Measurements from ENCODE around the gene NEDD4. TPM values are rescaled to one million over a fixed set of nuclear protein-coding genes. Genes with fewer than 3 reads are reported as not detected.

The NEDD4 gene
- total RNA-seq = 10 to 100 TPM; 10.2 to 22.0 TPM
- polyA plus RNA-seq = 1 to 10 TPM; 3.5 to 5.2 TPM
- long read RNA-seq, donor 1, full-length matches to known transcripts = 2 of 2 reads
- long read RNA-seq, donor 1, partial matches to known transcripts = 0 of 2 reads
- long read RNA-seq, donor 1, other reads (novel, unspliced or antisense) = 0 of 2 reads
- long read RNA-seq, donor 2 = 0 reads
- long read RNA-seq, donor 3 = 0 reads
- long read RNA-seq, donor 4 = 0 reads
- long read RNA-seq, donor 5 = 0 reads

DNA sequence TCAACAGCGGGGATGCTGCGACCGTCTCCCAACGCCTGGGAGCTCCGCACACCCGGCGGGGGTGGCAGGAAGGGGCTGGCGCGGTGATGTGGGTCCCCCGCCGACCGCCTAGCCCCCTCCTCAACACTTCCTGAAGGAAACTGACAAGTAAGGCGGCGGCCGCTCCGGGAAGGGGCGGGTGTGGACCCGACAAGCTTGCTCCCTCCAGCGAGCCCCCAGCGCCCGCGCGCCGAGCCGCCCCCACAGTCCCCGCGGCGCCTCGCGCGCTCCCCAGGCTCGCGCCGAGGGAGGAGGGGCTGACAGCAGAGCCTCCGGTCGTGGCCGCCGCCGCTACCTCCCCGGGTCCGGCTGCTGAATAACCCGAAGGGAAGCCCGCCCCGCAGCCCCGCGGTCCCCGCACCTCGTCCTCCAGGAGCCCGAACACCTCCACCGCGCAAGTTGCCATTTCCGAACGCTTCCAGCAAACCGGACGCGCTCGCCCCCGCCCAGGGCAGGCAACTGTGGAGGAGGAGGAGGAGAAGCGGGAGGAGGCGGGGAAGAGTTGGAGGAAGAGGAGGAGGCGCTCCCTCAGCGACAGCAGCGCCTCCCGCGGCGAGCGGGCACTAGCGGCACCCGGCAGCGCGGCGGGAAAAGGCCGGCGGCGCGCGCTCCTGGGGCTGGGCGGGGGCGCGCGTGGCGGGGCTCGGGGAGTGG is at the start of gene NEDD4:
Gene NEDD4, minus strand, starts transcription at position 502 of the 693 bp plus-strand sequence. Its CDS starts 57 bp downstream, at position 445.
- H3K4me3 ChIP-seq = peak within 1 kb of the TSS; percentile 85
- no peaks in the 10 kb centered on the region for H3K9me3 ChIP-seq (ENCODE audit: control insufficient read depth in 4 of 4, insufficient read depth in 3 of 4, low read length in 3 of 4)
- DNase-seq = peak; percentile 92 to 96 (median 94)
- peaks cover 0 to 16% (median 0%) of the 10 kb centered on the region in 5 donors for H3K4me1 ChIP-seq (ENCODE audit: control insufficient read depth in 5 of 5, insufficient read depth in 5 of 5, low read length in 5 of 5)
- H3K27ac ChIP-seq (ENCODE audit: low read depth in 1 of 2, low read length in 1 of 2) = peak within 1 kb of the TSS; percentile 91 to 96
- H3K36me3 ChIP-seq (ENCODE audit: control insufficient read depth in 4 of 4, insufficient read depth in 4 of 4, low read length in 4 of 4) = no peaks in the 10 kb centered on the region
- H3K9ac ChIP-seq (ENCODE audit: insufficient read depth in 1 of 2, low read length in 2 of 2) = peak within 1 kb of the TSS; percentile 31 to 93
- 0 to 1% methylated on average over 64 to 80 of the region's 83 CpGs for WGBS, 2 donors
- ATAC-seq (ENCODE audit: insufficient read depth, low FRiP score) = peak; percentile 93
- no peaks in the 10 kb centered on the region for H3K27me3 ChIP-seq (ENCODE audit: control insufficient read depth in 3 of 3, insufficient read depth in 3 of 3, low read length in 2 of 3)
- TF ChIP-seq, protein P1, sequence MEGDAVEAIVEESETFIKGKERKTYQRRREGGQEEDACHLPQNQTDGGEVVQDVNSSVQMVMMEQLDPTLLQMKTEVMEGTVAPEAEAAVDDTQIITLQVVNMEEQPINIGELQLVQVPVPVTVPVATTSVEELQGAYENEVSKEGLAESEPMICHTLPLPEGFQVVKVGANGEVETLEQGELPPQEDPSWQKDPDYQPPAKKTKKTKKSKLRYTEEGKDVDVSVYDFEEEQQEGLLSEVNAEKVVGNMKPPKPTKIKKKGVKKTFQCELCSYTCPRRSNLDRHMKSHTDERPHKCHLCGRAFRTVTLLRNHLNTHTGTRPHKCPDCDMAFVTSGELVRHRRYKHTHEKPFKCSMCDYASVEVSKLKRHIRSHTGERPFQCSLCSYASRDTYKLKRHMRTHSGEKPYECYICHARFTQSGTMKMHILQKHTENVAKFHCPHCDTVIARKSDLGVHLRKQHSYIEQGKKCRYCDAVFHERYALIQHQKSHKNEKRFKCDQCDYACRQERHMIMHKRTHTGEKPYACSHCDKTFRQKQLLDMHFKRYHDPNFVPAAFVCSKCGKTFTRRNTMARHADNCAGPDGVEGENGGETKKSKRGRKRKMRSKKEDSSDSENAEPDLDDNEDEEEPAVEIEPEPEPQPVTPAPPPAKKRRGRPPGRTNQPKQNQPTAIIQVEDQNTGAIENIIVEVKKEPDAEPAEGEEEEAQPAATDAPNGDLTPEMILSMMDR (IDR thresholded peaks at IDR 0.05; ENCODE audit: control extremely low read depth, extremely low read depth) = peak; percentile 32

DNA sequence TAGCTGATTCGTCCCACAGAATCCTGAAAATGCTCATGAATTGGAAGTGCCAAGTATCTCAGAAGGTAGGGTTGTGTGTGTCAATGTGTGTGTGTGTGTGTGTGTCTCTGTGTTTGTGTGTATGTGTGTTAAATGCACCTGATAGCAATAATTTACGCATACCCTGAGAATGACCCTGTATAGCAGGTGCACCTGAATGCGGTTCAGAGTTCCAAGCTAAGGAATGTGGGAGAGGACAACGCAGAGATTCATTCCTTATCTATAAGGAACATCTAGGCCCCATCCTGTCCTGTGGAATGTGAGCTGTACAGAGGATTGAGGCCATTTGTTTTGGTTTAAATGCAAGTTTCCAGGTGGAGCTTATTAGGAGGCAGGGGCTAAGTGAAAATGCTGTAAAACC is 49.1 kb upstream of the NEDD4 start:
- Histone ChIP-seq H3K9me3 (ENCODE audit: control insufficient read depth in 4 of 4, insufficient read depth in 3 of 4, low read length in 3 of 4) (no peaks in the 10 kb centered on the region), H3K9ac (ENCODE audit: insufficient read depth in 1 of 2, low read length in 2 of 2) (no peak overlapping the region), H3K27me3 (ENCODE audit: control insufficient read depth in 3 of 3, insufficient read depth in 3 of 3, low read length in 2 of 3) (no peaks in the 10 kb centered on the region), H3K4me1 (ENCODE audit: control insufficient read depth in 5 of 5, insufficient read depth in 5 of 5, low read length in 5 of 5) (peaks cover 0 to 3% (median 0%) of the 10 kb centered on the region in 5 donors), H3K4me3 (no peak overlapping the region), H3K27ac (ENCODE audit: low read depth in 1 of 2, low read length in 1 of 2) (peak overlapping the region in 1 of 2 donors; percentile 33), H3K36me3 (ENCODE audit: control insufficient read depth in 4 of 4, insufficient read depth in 4 of 4, low read length in 4 of 4) (no peaks in the 10 kb centered on the region)
- ATAC-seq (ENCODE audit: insufficient read depth, low FRiP score) (no peak), DNase-seq (no peak)
- TF ChIP-seq, protein P1 (IDR thresholded peaks at IDR 0.05; ENCODE audit: control extremely low read depth, extremely low read depth) = no peak
- WGBS, 2 donors = 75 to 80% methylated on average over 4 of the region's 4 CpGs

DNA sequence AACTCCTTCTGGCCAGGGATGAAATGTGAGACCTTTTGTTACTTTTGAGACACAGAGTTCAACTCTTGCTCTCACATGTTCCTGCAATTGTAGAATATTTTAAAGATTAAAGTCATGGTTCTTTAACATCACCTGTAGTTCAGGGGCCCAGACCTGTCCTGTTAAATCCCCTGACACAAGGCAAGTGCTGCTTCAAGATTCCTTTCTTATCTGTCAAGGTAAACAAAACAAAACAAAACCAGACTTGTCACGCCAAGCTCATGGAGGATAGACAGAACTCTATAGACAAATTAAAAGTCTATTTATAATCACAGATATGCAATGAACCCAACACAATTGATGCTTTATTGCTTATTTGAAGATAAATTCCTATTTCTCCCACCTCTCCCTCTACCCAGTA is 48.6 kb upstream of the NEDD4 start:
- Histone ChIP-seq H3K4me3 (no peak overlapping the region), H3K4me1 (ENCODE audit: control insufficient read depth in 5 of 5, insufficient read depth in 5 of 5, low read length in 5 of 5) (peaks cover 0 to 3% (median 0%) of the 10 kb centered on the region in 5 donors), H3K9ac (ENCODE audit: insufficient read depth in 1 of 2, low read length in 2 of 2) (no peak overlapping the region), H3K27ac (ENCODE audit: low read depth in 1 of 2, low read length in 1 of 2) (peak overlapping the region in 1 of 2 donors; percentile 40), H3K27me3 (ENCODE audit: control insufficient read depth in 3 of 3, insufficient read depth in 3 of 3, low read length in 2 of 3) (no peaks in the 10 kb centered on the region), H3K9me3 (ENCODE audit: control insufficient read depth in 4 of 4, insufficient read depth in 3 of 4, low read length in 3 of 4) (no peaks in the 10 kb centered on the region), H3K36me3 (ENCODE audit: control insufficient read depth in 4 of 4, insufficient read depth in 4 of 4, low read length in 4 of 4) (no peaks in the 10 kb centered on the region)
- ATAC-seq (ENCODE audit: insufficient read depth, low FRiP score) = no peak
- TF ChIP-seq, protein P1 (IDR thresholded peaks at IDR 0.05; ENCODE audit: control extremely low read depth, extremely low read depth) = no peak
- WGBS, 2 donors = 68 to 86% methylated on average over 1 of the region's 1 CpG
- no peak for DNase-seq
